Panc1 (cell line): Measurements from ENCODE around the gene OR51F2.

Source experiments
- POLR2AphosphoS5 ChIP-seq: IDR thresholded peaks from 2 replicates; pipeline ENCODE4 v1.6.1; 2012; ENCODE audit warnings: mild to moderate bottlenecking, low read depth, low read length, moderate library complexity
- SIN3A ChIP-seq: IDR thresholded peaks from 2 replicates; pipeline ENCODE4 v1.6.1; 2012; ENCODE audit warnings: low read depth, mild to moderate bottlenecking, low read length, moderate library complexity, borderline replicate concordance; ENCODE audit not compliant: insufficient read depth
- TF ChIP-seq, protein P1 (sequence below): fragments of 450-650 bp; IDR thresholded peaks from 2 replicates; pipeline ENCODE4 v1.5.1; 2017; ENCODE audit warnings: mild to moderate bottlenecking

DNA sequence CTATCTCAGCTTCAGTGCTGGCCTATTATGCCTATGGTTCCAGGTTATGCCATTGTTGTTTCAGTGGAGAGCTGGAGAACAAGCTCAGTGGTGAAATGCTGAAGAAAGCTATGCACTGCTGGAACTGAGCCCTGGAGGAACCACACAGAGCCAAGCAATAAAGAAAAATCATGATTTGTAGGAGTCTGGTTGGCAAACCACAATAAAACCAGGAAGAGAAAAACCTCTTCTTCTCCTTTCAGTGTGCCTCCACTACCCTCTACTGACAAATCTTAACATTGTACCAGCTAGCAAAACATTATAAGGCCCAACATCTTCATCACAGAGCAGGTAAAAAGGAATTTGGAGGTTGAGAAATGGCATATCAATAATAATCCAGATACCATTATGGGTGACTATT, 5.3 kb downstream of the OR51F2 start:
- TF ChIP-seq POLR2AphosphoS5 (no peak), SIN3A (no peak)
- TF ChIP-seq, protein P1, sequence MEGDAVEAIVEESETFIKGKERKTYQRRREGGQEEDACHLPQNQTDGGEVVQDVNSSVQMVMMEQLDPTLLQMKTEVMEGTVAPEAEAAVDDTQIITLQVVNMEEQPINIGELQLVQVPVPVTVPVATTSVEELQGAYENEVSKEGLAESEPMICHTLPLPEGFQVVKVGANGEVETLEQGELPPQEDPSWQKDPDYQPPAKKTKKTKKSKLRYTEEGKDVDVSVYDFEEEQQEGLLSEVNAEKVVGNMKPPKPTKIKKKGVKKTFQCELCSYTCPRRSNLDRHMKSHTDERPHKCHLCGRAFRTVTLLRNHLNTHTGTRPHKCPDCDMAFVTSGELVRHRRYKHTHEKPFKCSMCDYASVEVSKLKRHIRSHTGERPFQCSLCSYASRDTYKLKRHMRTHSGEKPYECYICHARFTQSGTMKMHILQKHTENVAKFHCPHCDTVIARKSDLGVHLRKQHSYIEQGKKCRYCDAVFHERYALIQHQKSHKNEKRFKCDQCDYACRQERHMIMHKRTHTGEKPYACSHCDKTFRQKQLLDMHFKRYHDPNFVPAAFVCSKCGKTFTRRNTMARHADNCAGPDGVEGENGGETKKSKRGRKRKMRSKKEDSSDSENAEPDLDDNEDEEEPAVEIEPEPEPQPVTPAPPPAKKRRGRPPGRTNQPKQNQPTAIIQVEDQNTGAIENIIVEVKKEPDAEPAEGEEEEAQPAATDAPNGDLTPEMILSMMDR, result peak; percentile 38; the same call in 1 of the 2 replicates
